Measurements from ENCODE around the gene BHLHE41.

BHLHE41 gene

GRCh38 chr12:26101763-26102162 lies 23.1 kb downstream of the BHLHE41 start:
- DNase-seq (ENCODE audit: low spot score) = no peak
- TF ChIP-seq CTCF (IDR thresholded peaks at IDR 0.05; ENCODE audit: extremely low read depth, missing control alignments) = no peak

- no peak for DNase-seq (ENCODE audit: low spot score)
- no peak for TF ChIP-seq CTCF (IDR thresholded peaks at IDR 0.05; ENCODE audit: extremely low read depth, missing control alignments)
These were observed 23.5 kb downstream of the BHLHE41 start for GRCh38 chr12:26101350-26101734.

- no peak for DNase-seq (ENCODE audit: low spot score)
- TF ChIP-seq CTCF (IDR thresholded peaks at IDR 0.05; ENCODE audit: extremely low read depth, missing control alignments) = no peak
These were observed 24.0 kb downstream of the BHLHE41 start for GRCh38 chr12:26100666-26101349.

GRCh38 chr12:26097046-26097878 lies 27.6 kb downstream of the BHLHE41 start:
- peak; percentile 67 for TF ChIP-seq CTCF (IDR thresholded peaks at IDR 0.05; ENCODE audit: extremely low read depth, missing control alignments)
- peak; percentile 77 for DNase-seq (ENCODE audit: low spot score)

GRCh38 chr12:26096036-26096435 lies 28.8 kb downstream of the BHLHE41 start:
- no peak for DNase-seq (ENCODE audit: low spot score)
- TF ChIP-seq CTCF (IDR thresholded peaks at IDR 0.05; ENCODE audit: extremely low read depth, missing control alignments) = no peak

- DNase-seq (ENCODE audit: low spot score) = no peak
- TF ChIP-seq CTCF (IDR thresholded peaks at IDR 0.05; ENCODE audit: extremely low read depth, missing control alignments) = no peak
These were observed 29.7 kb downstream of the BHLHE41 start for GRCh38 chr12:26095186-26095585.

GRCh38 chr12:26092346-26093105 lies 32.3 kb downstream of the BHLHE41 start:
- DNase-seq (ENCODE audit: low spot score) = no peak
- TF ChIP-seq CTCF (IDR thresholded peaks at IDR 0.05; ENCODE audit: extremely low read depth, missing control alignments) = no peak
